T-helper 2 cell treated with Interferon-gamma antibody and Interleukin-4, amounts not matched to agents 5 μg/mL and 100 μg/mL, for 36 hours (primary cell): ENCODE data around the gene SCARF1.

Experiments
- DNase-seq: peaks from one replicate; pipeline ENCODE4 v3.0.0; 2021; ENCODE audit warnings: low spot score
- H3K27ac Mint-ChIP-seq: one replicate; pipeline ENCODE4 v1.8.0; 2021; ENCODE audit warnings: mild to moderate bottlenecking, mixed read lengths
- H3K27me3 Mint-ChIP-seq: one replicate; pipeline ENCODE4 v1.8.0; 2021; ENCODE audit warnings: low read depth, mixed read lengths
- H3K36me3 Mint-ChIP-seq: one replicate; pipeline ENCODE4 v1.8.0; 2021; ENCODE audit warnings: low read depth, mixed read lengths
- H3K4me1 Mint-ChIP-seq: one replicate; pipeline ENCODE4 v1.8.0; 2021; ENCODE audit warnings: low read depth, mixed read lengths
- H3K4me3 Mint-ChIP-seq: one replicate; pipeline ENCODE4 v1.8.0; 2022; ENCODE audit warnings: mild to moderate bottlenecking, moderate library complexity, mixed read lengths
- H3K9me3 Mint-ChIP-seq: one replicate; pipeline ENCODE4 v1.8.0; 2021; ENCODE audit warnings: mixed read lengths

The SCARF1 gene

GRCh38 chr17:1640329-1641064 is 5.0 kb downstream of the SCARF1 start:
- Mint-ChIP-seq H3K36me3 (no peaks in the 10 kb centered on the region), H3K4me1 (peaks cover 10% of the 10 kb centered on the region), H3K27ac (no peak overlapping the region), H3K9me3 (no peaks in the 10 kb centered on the region), H3K27me3 (no peaks in the 10 kb centered on the region), H3K4me3 (no peak overlapping the region)
- DNase-seq: no peak

GRCh38 chr17:1639549-1640180 is 5.9 kb downstream of the SCARF1 start:
- no peaks in the 10 kb centered on the region for H3K27me3 Mint-ChIP-seq
- no peaks in the 10 kb centered on the region for H3K9me3 Mint-ChIP-seq
- no peak overlapping the region for H3K4me3 Mint-ChIP-seq
- H3K27ac Mint-ChIP-seq: no peak overlapping the region
- no peaks in the 10 kb centered on the region for H3K36me3 Mint-ChIP-seq
- no peak for DNase-seq
- H3K4me1 Mint-ChIP-seq: peaks cover 7% of the 10 kb centered on the region

GRCh38 chr17:1638624-1639300 is 6.8 kb downstream of the SCARF1 start:
- H3K27me3 Mint-ChIP-seq: no peaks in the 10 kb centered on the region
- H3K4me1 Mint-ChIP-seq: no peaks in the 10 kb centered on the region
- H3K36me3 Mint-ChIP-seq: no peaks in the 10 kb centered on the region
- no peak for DNase-seq
- H3K9me3 Mint-ChIP-seq: no peaks in the 10 kb centered on the region
- H3K27ac Mint-ChIP-seq: no peak overlapping the region
- no peak overlapping the region for H3K4me3 Mint-ChIP-seq

- H3K4me1 Mint-ChIP-seq: no peaks in the 10 kb centered on the region
Observed at GRCh38 chr17:1638171-1638590, 7.4 kb downstream of the SCARF1 start.

GRCh38 chr17:1636732-1637285 is 8.7 kb downstream of the SCARF1 start:
- DNase-seq: no peak
- H3K4me3 Mint-ChIP-seq: no peak overlapping the region
- H3K4me1 Mint-ChIP-seq: no peaks in the 10 kb centered on the region
- H3K9me3 Mint-ChIP-seq: no peaks in the 10 kb centered on the region
- H3K27me3 Mint-ChIP-seq: no peaks in the 10 kb centered on the region
- no peak overlapping the region for H3K27ac Mint-ChIP-seq
- no peaks in the 10 kb centered on the region for H3K36me3 Mint-ChIP-seq

More at GRCh38 chr17:1638171-1638590, 7.4 kb downstream of the SCARF1 start:
- Mint-ChIP-seq H3K9me3 (no peaks in the 10 kb centered on the region), H3K27ac (no peak overlapping the region), H3K4me3 (no peak overlapping the region), H3K27me3 (no peaks in the 10 kb centered on the region), H3K36me3 (no peaks in the 10 kb centered on the region)
- DNase-seq: no peak

GRCh38 chr17:1635675-1636465 is 9.7 kb downstream of the SCARF1 start:
- H3K27me3 Mint-ChIP-seq: peaks cover 8% of the 10 kb centered on the region
- H3K27ac Mint-ChIP-seq: no peak overlapping the region
- H3K4me3 Mint-ChIP-seq: no peak overlapping the region
- H3K36me3 Mint-ChIP-seq: no peaks in the 10 kb centered on the region
- no peaks in the 10 kb centered on the region for H3K9me3 Mint-ChIP-seq
- no peaks in the 10 kb centered on the region for H3K4me1 Mint-ChIP-seq
- DNase-seq: no peak

- H3K36me3 Mint-ChIP-seq: no peaks in the 10 kb centered on the region
- no peak for DNase-seq
- H3K4me1 Mint-ChIP-seq: peaks cover 3% of the 10 kb centered on the region
- H3K27ac Mint-ChIP-seq: no peak overlapping the region
- H3K4me3 Mint-ChIP-seq: no peak overlapping the region
- H3K27me3 Mint-ChIP-seq: peaks cover 16% of the 10 kb centered on the region
- no peaks in the 10 kb centered on the region for H3K9me3 Mint-ChIP-seq
Observed at GRCh38 chr17:1634841-1635650, 10.5 kb downstream of the SCARF1 start.

- Mint-ChIP-seq H3K4me1 (peaks cover 16% of the 10 kb centered on the region), H3K27ac (no peak overlapping the region), H3K27me3 (peaks cover 39% of the 10 kb centered on the region), H3K4me3 (peak overlapping the region; percentile 78), H3K9me3 (no peaks in the 10 kb centered on the region), H3K36me3 (no peaks in the 10 kb centered on the region)
- no peak for DNase-seq
Observed at GRCh38 chr17:1630662-1631061, 14.9 kb downstream of the SCARF1 start.

GRCh38 chr17:1629504-1630310 is 15.8 kb downstream of the SCARF1 start:
- peak; percentile 68 for DNase-seq
- H3K4me1 Mint-ChIP-seq: peaks cover 16% of the 10 kb centered on the region
- peak overlapping the region; percentile 76 for H3K27ac Mint-ChIP-seq
- H3K36me3 Mint-ChIP-seq: no peaks in the 10 kb centered on the region
- peak overlapping the region; percentile 78 for H3K4me3 Mint-ChIP-seq
- no peaks in the 10 kb centered on the region for H3K9me3 Mint-ChIP-seq
- H3K27me3 Mint-ChIP-seq: peaks cover 48% of the 10 kb centered on the region

- H3K4me1 Mint-ChIP-seq: peaks cover 16% of the 10 kb centered on the region
Observed at GRCh38 chr17:1628856-1629503, 16.6 kb downstream of the SCARF1 start.

GRCh38 chr17:1627982-1628855 is 17.3 kb downstream of the SCARF1 start, which contains the start of gene SLC43A2:
SLC43A2 (minus strand) TSS chr17:1628834; CDS start chr17:1627874, 960 bp downstream.
- peak within 1 kb of the TSS; percentile 77 for H3K27ac Mint-ChIP-seq
- peak; percentile 81 for DNase-seq
- peaks cover 16% of the 10 kb centered on the region for H3K4me1 Mint-ChIP-seq
- no peaks in the 10 kb centered on the region for H3K9me3 Mint-ChIP-seq
- no peaks in the 10 kb centered on the region for H3K36me3 Mint-ChIP-seq
- peaks cover 49% of the 10 kb centered on the region for H3K27me3 Mint-ChIP-seq
- H3K4me3 Mint-ChIP-seq: peak within 1 kb of the TSS; percentile 89

More at GRCh38 chr17:1628856-1629503, 16.6 kb downstream of the SCARF1 start:
- no peaks in the 10 kb centered on the region for H3K9me3 Mint-ChIP-seq
- DNase-seq: peak; percentile 85
- peak overlapping the region; percentile 89 for H3K4me3 Mint-ChIP-seq
- peaks cover 49% of the 10 kb centered on the region for H3K27me3 Mint-ChIP-seq
- H3K27ac Mint-ChIP-seq: peak overlapping the region; percentile 77
- H3K36me3 Mint-ChIP-seq: no peaks in the 10 kb centered on the region
